WI38 (cell line): ENCODE results near the gene ANKRD30A.
"Not testable (repeated sequence)": the region's sequence is repeated elsewhere in the genome, so short reads cannot be mapped to it uniquely, and the experiment has no call there.

Experiments used
- H3K4me3 ChIP-seq: 2 replicates; pipeline ENCODE4 v1.5.1; 2011; ENCODE audit warnings: low read depth, mild to moderate bottlenecking, control low read depth, low read length
- TF ChIP-seq, protein P1 (sequence below): IDR thresholded peaks from 2 replicates; pipeline ENCODE4 v1.5.1; 2012; ENCODE audit warnings: low read depth, mild to moderate bottlenecking, control low read depth, low read length

Gene ANKRD30A

DNA sequence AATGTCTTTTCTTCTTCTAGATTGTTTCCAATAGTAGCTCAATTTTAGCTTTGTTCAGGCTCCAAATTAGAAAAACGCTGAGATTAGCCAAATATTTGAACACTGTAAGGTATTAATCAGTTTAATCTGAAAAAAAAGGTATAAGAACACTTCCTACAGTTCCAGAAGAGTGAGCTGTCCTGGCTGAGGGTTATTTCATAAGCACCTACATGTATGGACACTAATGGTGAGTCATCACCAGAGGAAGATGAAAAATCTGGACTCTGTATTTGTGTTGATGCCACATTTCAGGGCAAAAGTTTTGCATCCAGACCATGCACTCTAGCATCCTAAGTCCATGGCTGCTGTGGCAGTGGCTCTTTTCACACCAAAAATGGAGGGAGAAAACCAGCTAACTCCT lies 189.5 kb downstream of the ANKRD30A start:
- no peak overlapping the region for H3K4me3 ChIP-seq
- TF ChIP-seq, protein P1, sequence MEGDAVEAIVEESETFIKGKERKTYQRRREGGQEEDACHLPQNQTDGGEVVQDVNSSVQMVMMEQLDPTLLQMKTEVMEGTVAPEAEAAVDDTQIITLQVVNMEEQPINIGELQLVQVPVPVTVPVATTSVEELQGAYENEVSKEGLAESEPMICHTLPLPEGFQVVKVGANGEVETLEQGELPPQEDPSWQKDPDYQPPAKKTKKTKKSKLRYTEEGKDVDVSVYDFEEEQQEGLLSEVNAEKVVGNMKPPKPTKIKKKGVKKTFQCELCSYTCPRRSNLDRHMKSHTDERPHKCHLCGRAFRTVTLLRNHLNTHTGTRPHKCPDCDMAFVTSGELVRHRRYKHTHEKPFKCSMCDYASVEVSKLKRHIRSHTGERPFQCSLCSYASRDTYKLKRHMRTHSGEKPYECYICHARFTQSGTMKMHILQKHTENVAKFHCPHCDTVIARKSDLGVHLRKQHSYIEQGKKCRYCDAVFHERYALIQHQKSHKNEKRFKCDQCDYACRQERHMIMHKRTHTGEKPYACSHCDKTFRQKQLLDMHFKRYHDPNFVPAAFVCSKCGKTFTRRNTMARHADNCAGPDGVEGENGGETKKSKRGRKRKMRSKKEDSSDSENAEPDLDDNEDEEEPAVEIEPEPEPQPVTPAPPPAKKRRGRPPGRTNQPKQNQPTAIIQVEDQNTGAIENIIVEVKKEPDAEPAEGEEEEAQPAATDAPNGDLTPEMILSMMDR: no peak

GRCh38 chr10:37344413-37344812 lies 219.0 kb downstream of the ANKRD30A start:
- TF ChIP-seq, protein P1: no peak
- H3K4me3 ChIP-seq: no peak overlapping the region

GRCh38 chr10:37379991-37380390 lies 254.6 kb downstream of the ANKRD30A start:
- TF ChIP-seq, protein P1: no peak
- no peak overlapping the region for H3K4me3 ChIP-seq

GRCh38 chr10:37381271-37381670 lies 255.9 kb downstream of the ANKRD30A start:
- H3K4me3 ChIP-seq: no peak overlapping the region
- TF ChIP-seq, protein P1: no peak

- H3K4me3 ChIP-seq: no peak overlapping the region
- TF ChIP-seq, protein P1: no peak
Observed at GRCh38 chr10:37384923-37385322, 259.5 kb downstream of the ANKRD30A start.

GRCh38 chr10:37390926-37391325 lies 265.5 kb downstream of the ANKRD30A start:
- TF ChIP-seq, protein P1: no peak
- H3K4me3 ChIP-seq: no peak overlapping the region

- H3K4me3 ChIP-seq: not testable (repeated sequence)
Observed at GRCh38 chr10:37400774-37401173, 275.4 kb downstream of the ANKRD30A start.

GRCh38 chr10:37401225-37401624 lies 275.8 kb downstream of the ANKRD30A start:
- TF ChIP-seq, protein P1: no peak
- H3K4me3 ChIP-seq: no peak overlapping the region
